Stimulated activated CD4-positive, alpha-beta T cell treated with anti-CD3 and anti-CD28 coated beads, Interleukin-4, amount 100 ng/mL, for 4 hours (primary cell): Measurements from ENCODE around the gene TMEM235.

Source experiments
- DNase-seq, 2 experiments: peaks; one replicate each; pipeline ENCODE4 v3.0.0-alpha.2; 2020

TMEM235 gene

DNA sequence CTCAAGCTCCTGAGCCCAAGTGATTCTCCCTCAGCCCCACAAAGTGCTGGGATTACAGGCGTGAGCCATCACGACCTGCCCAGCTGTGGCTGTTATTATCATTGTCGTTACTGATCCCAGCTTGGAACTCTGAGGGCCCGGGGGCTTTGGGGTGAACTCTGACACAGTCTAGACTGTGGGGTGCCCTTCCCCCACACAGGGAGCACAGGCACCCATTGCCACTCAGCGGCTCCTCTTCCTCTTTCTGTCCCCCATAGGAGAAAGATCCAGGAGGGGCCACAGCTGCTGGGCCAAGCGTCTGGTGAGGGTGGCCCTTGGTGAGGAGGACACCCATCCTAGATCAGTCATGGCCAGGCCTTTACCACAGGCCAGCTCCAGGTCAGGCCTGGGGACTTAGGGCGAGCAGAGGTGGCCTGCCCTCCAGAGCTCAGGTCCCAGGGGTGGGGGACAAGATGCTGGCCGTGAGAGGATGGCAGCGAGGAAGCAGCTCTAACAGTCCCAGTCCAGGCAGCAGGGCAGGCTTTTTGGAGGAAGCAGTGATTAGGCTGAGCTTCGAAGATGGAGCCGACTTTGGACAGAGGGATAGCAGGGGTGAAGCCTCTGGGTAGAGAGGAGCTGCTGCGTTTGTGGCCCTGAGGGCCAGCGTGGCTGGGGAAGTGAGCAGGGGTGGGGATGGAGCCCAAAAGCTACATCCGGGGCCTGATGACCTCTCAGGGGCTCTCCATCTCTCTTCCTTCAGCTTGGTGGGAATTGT lies 24.7 kb downstream of the TMEM235 start:
- no peak for DNase-seq

DNA sequence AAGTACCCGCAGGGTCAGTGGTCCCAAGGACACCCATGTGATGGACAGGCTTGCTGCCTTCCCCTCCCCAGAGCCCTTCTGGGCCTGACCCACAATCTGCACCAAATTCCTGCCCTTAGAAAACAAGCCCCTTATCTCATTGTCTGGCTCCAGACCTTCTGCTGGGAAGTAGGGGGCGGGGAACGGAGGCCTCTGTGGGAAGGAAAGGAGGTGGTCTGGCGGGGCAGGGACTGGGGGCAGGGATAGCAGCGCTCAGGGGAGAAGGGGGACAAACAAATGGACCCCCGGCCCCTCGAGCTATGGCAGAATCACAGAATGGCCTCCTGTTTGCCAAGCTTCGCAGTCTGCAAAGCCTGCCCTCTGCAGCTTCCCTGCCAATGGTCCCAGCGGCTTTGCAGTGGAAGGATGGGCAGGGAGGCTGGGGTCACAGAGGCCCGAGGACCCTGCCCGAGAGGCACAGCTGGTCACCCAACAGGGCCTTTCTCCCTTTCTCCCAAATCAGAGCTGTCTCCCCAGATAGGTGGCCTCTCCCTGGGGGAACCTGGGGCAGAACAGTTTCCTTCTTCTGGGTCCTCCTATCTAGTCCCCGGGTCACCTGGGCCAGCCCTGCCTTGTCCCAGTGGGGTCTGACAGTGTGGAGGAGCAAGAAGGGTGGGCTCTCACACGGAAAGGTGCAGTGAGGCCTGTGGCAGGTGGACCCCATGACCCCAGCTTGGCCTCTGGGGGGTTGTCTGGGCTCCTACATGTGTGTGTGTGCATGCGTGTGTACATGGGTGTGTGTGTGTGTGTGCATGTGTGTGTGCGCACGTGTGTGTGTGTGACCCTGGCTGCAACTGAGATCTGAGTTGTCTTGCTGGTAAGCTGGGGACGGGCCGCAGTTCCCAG lies 25.5 kb downstream of the TMEM235 start:
- no peak for DNase-seq

DNA sequence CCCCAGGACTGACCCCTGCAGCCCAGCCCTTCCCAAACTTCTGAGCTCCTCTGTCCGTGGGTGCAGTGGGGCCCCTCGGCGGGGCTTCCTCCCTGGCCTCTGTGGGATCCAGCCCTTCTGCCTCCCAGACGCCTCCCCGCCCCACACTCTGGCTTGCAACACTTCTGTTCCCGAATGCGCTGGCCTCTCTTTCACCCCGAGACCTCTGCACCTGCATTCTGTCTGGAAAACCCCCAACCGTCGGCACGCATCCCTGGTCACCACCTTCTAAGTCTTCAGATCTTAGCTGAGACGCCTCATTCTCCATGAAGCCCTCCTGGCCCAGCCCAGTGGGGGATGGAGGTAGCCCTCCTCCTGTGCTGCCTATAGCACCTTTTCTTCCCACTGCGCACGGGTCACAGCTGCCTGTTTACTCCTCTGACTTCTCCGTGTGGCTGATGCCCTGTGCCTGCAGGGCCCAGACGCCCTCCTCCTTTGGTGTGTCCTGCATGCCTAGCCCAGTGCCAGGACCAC lies 26.4 kb downstream of the TMEM235 start:
- DNase-seq = no peak

DNA sequence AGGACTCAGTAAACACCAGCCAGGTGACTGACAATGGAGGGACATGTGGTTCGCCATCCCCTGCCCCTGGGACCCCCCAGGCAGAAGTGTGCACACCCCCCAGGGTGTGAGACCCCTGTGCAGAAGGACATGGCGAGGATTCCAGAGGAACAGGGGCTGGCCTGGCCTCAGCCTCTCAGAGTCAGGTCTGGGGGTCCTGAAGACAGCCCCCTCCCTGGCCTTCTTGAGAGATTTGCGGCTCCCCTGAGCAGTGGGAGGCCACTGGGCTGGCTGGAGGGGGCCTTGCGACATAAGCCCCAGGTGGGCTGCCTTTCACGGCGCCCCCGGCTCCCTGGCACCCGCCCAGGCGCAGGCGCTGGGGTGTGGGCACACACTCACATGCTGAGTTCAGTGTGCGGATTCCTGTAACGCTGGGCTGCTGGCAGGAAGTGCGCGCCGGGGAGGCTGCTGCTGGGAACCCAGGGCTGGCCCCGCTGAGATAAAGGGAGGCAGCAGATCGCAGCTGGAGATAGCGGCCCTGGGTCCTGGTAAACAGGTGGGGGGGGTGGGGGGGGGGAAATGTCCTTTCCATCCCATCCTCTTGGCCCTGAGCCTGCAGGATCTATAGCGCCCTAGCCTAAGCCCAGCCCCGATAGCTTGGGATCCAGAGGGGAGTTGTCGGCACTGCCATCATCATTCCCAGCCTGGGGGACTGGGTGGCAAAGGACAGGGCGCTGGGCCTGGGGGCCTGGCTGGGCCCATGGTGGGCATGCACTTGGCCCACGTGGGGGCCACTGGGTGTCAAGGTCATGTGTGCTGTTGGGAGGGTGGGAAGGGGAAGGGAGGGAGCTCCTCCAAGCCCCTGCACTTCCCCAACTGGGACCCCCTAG lies 27.1 kb downstream of the TMEM235 start:
- DNase-seq = peak; percentile 68 to 79

DNA sequence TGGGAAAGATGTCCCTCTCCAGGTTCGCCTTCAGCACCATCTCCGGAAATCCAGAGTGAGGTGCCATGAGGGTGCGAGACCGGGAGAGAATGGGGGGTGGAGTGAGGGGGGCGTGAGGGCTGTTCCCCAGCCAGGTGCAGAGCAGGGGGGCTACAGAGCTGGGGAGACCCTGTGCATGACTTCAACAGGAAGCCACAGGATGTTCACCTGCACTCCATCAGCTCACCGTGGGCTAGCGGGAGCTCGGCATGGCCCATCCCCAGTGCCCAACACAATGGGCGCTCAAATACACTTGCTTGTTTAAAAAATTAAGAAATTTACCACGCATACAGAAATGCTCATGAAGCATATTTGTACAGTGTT lies 27.7 kb downstream of the TMEM235 start:
- DNase-seq = no peak

DNA sequence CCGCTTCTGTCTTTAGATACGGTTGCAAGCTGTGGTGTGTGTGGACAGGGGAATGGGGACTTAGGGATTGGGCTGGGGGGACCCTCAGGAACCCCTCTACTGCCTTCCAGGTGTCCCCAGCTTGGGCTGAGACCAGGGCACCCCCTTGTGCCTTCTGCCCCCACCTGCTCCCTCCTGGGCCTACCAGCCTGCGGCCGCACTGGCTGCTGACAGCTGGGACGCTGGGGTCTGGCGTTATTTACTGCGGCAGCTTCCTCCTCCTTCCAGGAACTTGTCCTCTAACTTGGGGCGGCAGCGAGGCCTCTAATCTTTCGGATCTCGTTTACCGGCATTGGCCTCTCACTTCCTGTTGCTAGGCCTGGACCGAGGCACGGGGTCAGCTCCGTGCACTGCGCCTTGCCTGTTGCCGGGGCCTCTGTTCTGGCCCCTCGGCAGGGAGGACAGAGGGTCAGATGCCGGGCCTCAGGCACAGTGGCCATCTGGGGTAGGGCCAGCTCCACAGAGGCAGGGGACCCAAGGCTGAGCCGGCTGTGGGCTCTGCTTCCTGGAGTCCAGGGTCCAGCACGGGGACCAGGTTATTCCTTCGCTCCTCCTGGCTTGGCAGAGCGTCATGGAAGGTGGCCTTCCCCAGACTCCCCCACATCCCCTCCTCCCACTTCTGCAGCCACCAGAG lies 31.8 kb downstream of the TMEM235 start:
- DNase-seq = no peak

DNA sequence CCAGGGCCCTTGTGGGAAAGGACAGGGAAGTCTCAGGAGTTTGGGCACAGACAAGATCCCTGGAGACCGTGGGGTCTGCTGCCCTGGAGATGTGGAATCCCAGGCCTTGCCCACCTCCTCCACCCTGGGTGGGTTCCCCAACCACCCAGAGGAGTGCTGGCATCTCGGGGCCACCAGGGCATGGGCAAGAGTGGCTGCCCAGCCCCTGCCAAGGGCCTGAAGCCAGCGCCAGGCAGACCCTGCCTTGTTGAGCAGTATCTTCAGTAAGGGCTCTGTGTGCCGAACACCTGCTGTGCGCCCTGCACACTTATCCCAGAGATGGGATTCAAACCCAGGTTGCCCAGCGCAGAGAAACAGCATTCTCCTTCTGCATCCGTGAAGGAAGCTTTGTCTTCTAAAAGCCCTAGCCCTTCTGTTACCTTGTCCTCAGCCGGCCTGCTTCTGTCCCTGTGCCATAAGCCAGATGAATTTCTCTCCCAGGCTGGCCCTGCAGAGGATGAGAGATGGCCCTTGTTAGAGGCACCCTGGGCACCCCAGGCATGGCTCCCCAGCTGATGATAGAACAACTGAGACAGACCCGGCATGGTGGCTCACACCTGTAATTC lies 32.4 kb downstream of the TMEM235 start:
- DNase-seq = no peak

DNA sequence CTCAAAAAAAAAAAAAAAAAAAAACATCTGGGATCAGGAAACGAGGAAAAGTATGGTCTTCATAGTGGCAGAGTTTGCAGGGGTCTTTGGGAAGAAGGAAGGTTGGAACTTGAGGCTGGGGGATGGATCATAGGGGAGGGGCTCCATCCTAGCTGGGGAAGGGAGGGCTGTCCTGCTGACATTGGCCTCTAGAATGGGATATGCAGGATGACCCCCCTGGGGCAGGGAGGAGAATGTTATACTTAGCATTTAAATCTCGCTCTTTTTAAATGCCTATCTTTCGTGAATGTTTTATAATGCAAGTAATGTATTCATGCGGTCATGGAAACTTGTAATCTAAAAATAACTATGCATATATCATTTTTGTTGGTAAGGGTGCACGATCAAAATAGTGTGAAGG lies 33.2 kb downstream of the TMEM235 start:
- DNase-seq = no peak

DNA sequence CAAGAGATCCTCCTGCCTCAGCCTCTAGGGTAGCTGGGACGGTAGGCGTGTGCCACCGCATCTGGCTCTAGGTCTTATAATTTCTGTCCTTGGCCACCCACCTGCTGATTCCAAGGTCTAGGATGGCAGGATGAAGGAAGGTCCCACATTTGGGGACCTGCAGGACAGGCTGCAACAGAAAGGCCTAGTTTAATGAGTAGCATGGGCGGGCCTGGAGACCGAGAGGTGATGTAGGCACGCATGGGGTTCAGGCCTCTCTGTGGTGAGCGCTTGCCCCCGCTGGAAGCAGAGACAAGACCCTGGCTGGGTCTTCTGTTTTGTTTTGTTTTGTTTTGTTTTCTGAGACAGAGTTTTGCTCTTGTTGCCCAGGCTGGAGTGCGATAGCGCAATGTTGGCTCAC lies 33.7 kb downstream of the TMEM235 start:
- no peak for DNase-seq

DNA sequence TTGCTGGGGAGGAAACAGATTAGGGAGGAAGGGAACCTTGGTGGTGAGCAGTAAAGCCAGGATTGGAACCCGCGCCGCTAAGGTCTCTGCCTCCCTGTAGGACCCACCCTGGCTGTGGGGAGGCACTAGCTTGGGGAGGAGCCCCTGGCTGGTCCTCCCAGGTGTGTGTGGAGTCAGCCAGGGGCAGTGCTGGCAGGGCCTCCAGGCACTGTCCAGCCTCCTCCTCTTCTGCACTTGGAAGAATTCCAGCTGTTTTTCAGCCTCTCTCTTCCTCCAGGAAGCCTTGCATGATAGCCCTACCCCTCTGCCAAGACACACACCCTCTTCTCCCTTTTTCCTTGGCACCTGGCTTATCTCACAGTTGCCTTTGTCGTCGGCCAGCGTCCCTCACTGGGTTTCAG lies 34.8 kb downstream of the TMEM235 start:
- DNase-seq = no peak

DNA sequence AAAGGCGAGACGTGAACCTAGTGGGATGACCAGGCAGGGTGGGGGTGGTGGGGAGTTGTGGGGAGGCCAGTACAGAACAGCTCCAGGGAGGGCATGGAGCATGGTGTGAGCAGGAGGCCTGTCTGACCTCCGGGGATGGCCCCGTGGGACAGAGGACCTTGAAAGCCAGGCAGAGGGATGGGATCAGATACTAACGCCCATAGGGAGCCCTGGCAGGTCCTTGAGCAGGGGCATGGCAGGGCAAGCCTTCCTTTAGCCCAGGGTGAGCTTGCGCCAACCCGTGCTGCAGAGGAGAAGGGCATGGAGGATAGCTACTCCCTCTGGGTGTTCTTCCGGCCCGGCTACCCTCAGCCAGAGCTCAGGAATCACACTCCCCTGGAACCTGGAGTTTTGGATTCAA lies 35.3 kb downstream of the TMEM235 start:
- no peak for DNase-seq

DNA sequence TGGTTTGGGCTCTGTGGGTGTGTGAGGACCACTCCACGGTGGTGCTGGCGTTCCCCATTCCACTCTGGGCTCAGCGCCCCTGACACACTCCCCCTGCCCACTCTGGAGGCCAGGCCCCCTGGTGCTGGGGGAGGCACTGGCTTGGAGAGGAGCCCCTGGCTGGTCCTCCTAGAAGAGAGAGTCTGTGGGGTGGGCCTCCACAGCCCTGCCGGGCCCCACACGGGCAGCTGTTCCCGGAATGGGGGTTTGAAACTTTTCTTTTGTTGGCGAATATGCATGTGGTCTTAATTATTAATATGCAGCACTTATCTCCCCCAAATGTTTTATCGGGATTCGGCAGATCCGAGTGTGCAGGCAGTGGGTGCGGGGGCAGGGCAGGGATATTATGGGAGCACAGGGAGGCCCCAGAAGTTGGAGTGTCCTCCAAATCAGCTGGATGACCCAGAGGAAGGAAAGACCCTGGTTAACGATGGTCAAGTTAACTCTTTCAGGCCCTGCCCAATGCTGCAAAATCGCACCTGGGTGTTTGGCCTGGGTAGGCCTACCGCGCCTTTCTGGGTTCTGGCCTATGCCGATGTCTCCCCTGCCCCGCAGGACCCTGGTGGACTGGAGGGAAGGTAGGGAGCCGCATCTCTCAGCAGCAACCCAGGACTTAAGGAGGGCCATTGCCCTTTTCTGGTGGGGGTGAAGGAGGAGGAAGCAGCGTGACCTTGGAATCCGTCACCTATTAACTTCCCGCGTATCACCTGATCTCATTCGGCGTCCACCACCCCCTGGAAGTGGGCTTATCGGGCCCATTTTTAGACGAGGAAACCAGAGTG lies 36.0 kb downstream of the TMEM235 start:
- no peak for DNase-seq

DNA sequence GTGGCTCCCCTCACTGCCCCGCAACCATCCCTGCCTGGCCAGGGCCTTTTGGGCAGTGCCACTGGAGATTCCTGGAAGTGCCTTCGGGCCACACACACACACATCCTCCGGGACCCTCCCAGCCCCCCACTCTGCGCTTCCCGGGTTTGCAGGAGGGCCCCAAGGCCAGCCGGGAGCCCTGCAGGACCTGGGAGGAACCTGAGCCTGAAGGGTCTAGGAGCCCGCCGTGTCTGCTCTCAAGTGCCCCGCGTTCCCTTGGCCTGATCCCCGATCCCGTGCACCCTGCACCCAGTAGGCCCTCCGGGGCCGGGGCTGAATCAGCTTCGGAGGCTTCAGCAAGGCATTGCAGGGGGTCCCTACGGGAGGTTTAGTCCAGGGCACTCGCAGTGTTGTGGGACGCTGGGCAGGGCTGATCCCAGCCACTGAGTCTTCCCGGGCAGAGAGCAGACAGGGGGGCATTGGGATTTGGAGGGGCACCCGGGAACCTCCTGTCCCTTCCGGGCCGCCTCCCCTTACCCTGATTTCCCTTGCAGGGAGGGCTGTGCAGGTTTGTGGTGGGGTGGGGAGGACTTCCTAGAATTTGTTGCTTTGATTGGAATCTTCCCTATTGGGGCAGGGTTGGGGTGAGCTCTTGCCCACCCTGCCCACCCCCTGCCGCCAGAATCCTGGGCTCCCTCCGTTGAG lies 36.9 kb downstream of the TMEM235 start:
- no peak for DNase-seq

DNA sequence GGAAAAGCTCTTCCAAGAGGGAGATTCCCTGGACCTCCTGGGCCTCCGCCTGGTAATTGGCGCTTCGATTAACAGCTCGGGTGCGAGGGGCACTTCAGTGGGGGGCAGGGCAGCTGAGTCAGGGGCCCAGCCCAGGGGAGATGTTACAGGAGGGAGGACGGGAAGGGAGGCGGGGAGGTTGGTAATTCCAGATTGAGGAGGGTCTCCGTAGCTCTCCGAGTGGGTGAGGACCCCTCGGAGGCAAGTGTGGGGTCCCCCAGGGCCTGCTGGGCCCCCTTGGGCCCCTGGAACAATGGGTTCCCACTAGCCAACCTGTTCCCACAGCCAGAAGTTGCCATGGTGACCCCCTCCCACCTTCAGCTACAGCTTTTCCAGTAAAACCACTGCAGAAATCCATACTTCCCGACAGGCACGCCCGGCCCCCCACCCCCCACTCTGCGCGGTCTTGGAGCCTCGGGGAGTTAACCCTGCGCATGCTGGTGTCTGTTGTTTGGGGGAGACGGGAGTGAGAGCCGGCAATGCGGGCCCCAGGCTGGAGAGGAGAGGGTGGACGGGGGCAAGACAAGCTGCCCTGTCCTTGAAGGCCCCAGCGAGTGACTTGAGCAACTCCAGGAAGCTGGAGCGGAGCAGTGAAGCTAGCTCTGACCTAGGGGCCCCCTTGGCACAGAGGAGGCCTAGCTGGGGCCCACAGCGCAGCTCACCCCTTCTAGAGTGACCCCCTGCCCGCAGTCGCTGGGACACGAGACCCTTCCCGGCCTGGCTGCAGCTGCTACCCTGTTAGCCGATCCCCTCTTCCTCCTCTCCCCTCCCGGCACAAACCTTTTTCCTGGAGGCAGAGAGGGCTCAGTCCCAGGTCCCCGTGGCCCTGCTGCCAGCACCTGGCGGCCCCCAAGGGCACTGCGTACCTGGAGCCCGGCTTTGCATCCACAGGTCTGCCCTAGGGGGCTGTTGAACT lies 37.8 kb downstream of the TMEM235 start:
- DNase-seq = no peak

DNA sequence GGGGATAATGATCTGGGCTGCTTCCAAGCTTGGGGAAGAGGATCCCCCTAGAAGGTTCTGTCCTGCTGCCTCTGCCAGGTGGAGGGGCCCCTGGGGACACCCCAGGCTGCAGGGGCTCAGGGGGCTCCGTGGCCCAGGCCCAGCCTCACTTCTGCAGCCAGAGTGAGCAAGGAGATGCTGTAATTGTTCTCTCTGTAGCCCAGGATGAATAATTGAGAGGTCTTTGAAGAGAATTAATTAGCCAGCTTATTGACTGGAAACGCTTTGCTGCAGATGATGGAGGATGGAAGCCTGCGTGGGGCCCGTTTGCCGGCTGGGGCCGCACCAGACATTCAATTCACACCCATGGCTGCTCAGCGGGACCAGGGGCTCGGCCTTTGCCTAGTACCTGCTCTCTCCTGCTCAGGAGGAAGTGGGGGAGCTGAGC lies 38.5 kb downstream of the TMEM235 start:
- DNase-seq = no peak

DNA sequence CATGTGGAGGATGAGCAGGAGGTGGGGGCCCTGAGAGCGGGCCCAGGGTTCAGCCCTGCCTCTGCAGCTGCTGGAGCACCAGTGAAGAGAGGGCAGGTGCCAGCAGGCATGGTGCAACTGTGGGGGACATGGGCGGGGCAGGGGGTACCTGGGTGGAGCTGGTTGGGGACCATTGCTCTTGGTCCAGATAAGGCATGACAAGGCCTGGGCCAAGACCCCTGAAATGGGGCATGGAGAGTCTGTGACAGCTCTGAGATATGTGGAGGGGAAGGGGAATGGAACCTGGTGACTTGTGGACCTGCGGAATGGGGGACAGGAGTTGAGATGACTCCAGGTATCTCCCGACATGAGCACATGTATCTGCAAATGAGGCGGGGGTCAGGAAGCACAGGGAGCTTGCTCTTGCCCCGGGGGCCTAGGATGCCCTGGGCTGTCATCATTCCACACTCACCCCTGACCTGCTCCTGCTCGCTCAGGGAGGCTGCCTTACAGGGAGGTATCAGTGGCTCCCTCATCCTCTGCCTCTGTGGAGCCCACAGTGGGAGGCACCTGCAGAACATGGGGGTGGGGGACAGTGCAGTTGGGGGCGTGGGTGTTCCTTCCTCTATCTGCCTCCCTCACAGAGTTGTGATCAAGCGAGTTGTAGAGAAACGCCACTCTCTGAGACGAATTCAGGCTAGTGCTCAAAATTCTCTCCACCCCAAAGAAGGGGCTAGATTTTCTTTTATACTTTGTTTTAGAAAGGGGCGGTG lies 40.2 kb downstream of the TMEM235 start:
- peak in 1 of 2 experiments; percentile 32 for DNase-seq

DNA sequence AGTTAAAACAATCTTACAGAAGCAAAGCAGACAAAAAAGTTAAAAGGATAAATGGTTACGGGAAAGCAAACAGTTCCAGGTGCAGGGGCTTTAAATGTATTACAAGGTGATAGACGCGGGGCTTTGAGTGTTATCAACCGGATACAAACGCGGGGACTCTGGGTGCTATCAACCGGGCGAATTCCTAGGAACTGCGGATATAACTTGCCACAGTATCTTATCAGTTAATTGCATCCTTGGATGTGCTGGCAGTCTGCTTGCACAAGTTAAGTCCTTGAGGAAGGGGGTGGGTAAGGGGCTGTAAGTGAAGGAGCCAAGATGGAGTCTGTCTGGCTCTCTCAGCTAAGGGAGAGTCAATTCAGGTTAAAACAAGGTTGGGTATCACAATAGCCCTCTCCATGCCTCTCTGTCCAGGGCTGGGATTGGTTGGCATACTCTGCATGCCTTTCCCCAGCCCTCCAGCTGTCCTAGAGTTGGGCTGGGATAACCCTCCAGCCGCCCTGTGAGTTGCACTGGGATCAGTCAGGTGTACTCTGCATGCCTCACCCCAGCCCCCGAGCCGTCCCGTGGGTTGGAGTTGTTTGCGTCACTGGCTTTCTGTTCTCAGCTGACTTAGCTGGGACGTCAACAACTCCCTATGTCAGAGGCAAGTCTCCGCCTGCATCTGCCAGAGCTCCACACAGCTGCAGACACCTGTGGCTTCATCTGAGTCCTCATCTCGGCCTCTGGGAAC lies 40.9 kb downstream of the TMEM235 start:
- DNase-seq = peak; percentile 51 to 75

DNA sequence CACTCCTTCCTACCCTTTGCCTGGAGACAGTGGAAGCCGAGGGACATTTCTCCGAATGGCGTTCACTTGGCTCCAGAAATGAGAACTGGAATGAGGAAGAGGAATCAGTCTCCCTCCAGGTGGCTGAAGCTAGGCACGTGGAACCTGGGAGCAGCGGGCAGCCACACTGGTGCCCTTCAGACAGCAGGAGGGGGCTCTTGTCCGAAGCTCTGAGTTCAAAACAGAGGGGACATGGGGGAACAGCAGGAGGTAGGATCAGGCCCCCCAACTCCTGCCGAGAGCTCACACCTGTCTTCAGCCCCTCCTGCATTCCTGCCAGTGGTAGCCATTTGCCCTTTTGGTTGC lies 41.5 kb downstream of the TMEM235 start:
- DNase-seq = no peak
